CD4-positive, alpha-beta T cell treated with Interferon alpha-2 for 1 hour (primary cell): ENCODE results near the gene DNAH6.
A peak's percentile ranks its signal among the peaks of the same experiment; 100 is the strongest.
"Not testable (repeated sequence)": the region's sequence is repeated elsewhere in the genome, so short reads cannot be mapped to it uniquely, and the experiment has no call there.

ENCODE experiments used
- DNase-seq, 2 donors: peaks; one replicate each; pipeline ENCODE4 v3.0.0-alpha.2; 2020 to 2022

The DNAH6 gene

DNA sequence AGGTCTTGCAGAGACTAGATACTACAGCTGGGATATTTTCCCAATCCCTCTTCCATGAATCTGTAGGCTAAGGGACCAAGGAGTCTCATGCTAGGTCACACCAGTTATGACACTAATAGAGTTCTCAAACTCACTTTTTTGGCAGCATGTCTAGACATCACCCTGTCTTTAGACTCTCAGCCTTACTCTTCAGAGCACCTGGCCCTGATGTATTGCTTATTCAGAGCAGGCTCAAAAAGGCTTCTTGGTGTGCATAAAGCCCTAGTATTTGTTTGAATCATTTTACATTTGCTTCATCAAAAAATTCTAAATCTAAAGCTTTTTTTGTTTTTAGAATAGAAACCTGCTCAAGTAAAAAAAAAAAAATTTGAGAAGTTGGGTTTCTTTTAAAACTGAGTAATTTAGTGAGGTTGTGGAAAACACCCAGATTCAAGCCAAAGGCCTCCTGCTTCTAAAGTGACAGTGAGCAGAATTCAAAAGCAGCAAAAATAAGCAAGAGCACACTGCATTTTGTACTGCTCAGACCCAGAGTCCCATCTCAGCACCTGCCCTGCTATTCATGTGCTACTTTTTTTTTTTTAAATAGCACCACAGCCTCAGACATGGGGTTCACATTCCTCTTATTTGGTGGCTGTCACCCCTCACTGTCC is 18.0 kb upstream of the DNAH6 start:
- no peak for DNase-seq

DNA sequence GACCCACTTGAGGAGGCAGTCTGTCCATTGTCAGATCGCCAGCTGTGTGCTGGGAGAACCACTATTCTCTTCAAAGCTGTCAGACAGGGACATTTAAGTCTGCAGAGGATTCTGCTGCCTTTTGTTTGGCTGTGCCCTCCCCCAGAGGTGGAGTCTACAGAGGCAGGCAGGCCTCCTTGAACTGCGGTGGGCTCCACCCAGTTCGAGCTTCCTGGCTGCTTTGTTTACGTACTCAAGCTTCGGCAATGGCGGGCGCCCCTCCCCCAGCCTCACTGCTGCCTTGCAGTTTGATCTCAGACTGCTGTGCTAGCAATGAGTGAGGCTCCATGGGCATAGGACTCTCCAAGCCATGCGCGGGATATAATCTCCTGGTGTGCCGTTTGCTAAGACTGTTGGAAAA is 5.3 kb upstream of the DNAH6 start:
- DNase-seq: peak; percentile 9 to 50

DNA sequence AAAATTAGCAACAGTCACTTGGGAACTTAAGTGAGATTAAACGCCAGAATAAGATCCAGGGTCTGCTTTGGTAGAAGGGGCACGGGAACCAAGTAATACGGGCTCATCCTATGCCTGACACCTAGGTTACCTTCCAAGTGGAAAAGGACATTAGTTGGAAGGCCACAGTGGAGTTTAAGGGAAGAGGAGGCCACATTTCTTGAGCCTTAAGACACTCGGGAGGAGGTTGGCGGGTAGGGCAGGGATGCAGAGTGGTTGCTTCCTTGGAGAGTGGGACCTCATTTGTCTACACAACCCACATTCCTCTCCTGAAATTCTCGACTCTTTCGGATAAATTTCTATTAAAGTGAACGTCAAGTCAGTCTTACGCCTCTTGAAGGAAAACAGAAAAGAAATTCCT is 510 bp upstream of the DNAH6 start:
- no peak for DNase-seq

DNA sequence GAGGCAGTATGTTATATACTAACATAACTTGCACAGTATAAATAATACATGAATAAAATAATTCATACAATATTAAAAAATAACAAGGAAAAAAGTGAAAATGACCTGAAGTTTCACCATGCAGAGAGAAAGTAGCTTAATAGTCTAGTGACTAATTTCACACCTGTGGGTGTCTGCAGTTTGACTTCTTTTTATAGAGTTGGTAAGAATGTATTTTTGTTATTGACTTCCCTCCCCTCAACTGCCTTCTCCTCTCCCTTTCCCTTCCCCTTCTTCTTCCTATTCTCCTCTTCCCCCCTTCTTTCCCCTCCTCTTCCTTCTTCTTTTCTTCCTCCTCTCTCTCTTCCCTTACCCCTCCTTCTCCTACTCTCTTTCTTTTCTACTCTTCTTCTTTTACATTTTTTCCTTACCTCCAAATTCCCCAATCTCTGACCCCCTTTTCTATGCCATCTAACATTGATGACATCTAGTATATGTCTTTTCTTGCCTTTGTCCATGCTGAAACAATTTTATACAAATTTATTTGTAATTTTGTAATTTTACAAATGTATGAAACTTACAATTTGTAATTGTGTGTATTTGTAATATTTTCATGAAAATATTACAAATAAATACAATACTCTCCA is 3.1 kb downstream of the DNAH6 start:
- no peak for DNase-seq

DNA sequence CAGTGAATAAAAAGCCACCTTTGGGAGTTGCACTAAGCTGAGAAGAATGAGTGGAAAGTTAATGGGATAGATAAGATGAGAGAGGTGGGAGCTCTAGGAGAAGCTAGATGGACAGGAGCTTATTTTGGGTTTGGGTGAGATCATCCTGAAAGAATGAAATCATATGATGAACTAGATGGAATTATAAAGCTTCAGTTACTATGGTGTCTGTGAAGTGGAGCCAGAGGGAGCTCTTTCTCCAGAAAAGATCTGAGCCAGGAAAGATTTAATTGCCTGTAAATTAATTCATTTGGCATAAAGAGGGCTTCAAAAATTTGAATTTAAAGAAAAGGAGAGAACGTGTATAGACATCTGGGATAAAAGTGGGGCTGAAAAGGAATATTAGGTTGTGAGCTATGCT is 10.3 kb downstream of the DNAH6 start:
- DNase-seq: peak in 1 of 2 donors; percentile 30

DNA sequence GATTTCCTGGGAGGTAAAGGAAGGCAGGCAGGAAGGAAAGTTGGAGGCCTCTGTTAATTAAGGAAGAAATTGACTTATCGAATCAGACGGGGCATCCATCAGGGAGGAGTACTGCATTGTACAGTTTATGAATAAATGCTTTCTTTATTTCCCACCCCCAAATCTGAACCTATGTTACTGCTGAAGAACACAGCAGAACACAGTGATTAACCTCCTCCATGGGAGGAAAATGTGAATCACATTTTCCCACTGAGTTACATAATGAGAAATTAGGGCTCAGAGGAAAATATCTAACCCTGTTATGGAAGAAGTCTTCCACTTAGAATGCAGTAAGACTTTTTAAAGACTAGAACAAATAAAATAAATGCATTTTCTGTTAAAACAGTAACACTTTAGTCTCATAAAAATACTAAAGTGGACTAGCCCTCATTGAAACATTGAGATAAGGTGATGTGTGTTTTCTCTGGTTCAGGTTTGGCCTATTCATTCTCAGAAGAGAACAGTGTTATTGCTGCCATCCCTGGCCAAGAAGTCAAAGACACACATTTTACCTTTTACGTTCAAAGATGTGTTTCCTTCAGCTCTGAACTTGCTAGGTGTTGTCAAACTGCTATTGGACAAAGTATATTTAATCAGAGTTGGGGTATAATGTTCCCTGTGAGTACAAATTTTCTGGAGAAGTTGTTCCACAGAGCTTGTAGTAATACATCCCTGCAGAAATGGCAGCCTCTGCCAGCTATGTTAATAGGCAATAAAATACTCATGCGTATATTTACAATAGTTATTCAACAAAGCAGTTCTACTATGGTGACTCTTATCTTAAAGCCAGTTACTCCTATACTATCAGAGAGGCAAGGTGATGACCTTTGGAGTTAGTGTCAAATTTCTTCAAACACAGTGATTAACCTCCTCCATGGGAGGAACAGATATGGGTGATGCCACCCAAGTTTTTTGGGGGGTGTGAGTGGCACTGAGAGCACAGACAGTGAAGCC is 11.1 kb downstream of the DNAH6 start:
- no peak for DNase-seq

DNA sequence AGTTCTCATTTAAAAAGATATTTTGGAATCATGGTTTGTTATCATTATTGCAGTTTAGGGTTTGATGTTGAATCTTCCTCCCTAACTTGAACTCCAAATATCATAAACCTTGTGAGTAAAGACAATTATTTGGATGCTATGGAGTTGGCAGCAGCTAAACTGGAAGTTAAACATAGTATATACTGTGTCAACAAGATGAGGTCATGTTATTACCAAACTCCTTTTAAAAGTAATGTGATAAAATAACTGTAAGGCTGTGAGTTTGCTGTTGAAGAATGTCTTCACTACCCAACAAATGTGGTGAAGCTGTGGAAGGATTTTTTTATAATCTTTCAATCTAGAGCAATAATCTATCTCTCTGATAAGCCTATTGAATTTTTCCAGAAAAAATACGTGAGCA is 16.0 kb downstream of the DNAH6 start:
- DNase-seq: no peak

DNA sequence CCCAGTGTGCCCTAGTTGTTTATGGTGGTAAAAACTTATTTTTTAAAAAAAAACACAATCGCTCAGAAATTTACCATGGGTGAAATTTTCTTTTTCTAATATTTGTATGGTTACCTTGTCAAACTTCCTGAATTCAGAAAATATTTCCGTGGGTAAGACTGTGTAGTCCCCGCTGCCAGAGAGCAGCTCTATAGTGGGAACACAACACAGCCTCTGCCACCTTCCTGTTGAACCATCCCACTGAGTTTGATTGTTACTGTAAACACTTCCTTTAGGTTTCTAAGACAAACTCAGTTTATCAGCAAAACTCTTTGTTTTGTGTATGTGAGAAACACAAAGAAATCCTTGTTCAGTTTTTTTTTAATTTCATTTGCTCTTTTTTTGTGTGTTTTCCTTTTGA is 17.9 kb downstream of the DNAH6 start:
- no peak for DNase-seq

DNA sequence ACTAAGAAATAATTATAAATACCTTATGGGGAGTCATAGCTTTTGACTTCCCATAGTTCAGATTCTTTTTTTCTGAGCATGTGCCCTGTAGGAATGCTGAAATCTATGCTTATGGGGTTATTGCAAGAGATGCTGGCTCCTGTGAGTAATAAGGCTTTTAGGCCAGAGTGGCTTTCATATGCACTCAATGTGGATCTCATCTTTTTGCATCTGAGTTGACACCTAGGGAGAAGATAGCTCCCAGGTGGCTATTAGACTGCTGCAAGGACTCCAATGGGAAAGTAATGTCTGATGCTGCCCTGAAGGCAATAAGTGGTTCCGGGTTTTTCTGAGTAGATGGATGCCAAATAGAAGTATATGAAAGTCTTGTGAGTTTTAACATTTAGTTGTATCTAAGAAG is 21.0 kb downstream of the DNAH6 start:
- DNase-seq: no peak

DNA sequence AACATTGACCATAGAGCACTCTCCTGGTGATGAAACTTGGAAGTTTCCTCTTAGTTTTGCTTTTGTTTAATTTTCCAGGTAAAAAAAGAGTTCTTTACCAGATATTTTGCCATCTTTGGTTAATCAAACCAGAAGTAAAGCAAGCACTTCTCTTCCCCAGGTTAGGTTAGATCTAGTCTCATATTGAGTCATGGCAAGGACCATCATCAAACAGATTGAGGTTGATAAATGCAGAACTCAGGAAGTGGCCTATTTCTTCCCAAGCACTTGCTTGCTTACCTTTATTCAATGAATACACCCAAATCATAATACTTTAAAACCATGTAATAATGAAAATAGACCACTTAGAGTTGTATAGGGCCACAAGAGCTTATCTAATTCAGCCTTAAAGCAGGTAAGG is 23.4 kb downstream of the DNAH6 start:
- DNase-seq: peak in 1 of 2 donors; percentile 33

DNA sequence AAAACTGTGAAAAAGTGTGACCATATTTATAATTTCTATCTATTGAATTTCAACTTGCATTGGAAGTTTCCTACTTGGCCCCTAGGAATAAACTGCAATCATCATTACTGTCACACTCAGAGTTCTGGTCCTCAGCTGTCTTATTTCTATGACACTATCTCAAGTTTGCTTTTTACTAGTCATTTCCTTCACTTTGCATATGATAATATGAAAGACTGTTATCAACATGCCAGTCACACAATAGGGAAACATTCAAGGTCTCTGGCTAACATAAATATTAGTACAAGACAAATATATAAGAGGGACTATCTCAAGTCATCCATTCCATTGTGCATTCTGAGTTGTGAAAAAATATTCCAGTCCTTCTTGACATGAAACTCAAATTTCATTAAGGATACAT is 28.7 kb downstream of the DNAH6 start:
- DNase-seq: no peak

DNA sequence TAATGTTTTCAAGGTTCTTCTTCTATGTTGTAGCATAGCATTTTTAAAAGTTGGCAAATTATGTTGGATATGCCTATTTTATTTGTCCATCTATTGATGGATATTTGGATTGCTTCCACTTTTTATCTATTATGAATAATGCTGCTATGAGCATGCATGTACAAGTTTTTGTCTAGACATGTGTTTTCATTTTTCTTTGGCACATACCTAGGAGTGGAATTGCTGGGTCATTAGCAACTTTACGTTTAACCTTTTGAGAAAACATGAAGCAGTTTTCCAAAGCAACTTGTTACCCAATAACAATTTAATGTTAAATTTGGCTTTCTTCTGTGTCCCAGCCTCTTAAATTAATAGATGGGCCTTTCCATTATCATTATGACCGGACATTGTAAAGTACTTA is 30.3 kb downstream of the DNAH6 start:
- no peak for DNase-seq

DNA sequence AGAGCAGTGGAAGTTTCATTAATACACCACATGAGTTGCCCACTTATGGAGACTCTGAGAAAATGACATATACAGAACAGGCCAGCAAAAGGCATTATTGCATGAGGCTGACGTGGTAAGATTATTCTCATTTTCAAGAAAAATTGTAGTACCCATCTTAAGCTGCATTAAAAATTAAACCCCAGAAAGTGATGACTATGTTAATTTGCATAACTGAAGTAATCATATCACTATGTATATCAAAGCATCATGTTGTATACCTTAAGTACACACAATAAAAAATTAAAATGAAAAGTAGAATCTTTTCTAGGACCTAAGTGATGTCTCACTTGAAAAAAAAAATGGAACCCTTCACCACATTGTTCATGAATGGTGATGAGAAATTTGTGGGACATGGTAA is 32.0 kb downstream of the DNAH6 start:
- no peak for DNase-seq

DNA sequence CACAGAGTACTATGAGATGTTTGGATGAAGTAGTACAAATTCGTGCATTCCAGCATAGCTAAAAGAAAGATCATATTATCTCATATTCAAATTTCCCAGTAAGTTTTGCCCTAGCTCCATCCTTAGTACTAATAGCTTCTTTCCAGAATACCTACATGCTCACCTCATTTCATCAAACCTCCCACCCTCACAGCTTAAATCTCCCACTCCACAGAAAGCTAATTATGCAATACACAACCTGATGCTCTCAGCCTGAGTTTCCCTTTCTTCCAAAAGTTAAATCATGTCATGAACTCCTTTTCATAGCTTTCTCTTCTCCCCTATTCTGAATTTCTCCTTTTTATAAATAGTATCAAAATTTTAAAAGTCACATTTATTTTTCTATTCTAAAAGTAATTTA is 34.6 kb downstream of the DNAH6 start:
- DNase-seq: no peak

DNA sequence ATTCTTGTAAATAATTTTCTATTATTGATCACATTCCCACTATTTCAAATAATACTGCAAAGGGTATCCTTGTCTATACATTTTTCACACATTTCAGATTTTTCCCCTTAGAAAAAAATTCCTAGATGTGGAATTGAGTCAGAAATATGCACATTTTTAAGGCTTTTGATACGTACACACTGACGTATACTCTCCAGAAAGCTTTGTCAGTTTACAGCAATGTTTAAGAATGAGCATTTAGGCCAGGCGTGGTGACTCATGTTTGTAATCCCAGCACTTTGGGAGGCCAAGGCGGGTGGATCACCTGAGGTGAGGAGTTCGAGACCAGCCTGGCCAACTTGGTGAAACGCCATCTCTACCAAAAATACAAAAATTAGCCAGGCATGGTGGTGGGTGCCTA is 35.2 kb downstream of the DNAH6 start:
- DNase-seq: not testable (repeated sequence)

DNA sequence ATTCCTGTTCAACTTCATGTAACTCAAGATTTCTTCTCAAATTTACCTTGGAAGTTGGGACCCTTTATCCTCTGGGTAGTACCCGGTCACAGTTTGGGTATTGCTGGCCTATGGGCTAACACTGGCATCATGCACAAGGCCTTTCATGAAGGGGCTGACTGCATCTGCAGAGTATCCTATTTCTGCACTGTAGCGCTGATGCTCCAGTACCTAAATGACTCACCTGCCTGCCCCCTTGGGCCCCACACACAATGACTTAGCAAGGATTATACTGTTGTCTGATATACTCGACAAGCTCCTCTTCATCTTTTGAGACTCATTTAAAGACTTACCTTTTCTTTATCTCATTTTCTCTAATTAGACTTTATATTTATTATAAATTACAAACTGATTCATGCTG is 39.9 kb downstream of the DNAH6 start:
- DNase-seq: no peak

DNA sequence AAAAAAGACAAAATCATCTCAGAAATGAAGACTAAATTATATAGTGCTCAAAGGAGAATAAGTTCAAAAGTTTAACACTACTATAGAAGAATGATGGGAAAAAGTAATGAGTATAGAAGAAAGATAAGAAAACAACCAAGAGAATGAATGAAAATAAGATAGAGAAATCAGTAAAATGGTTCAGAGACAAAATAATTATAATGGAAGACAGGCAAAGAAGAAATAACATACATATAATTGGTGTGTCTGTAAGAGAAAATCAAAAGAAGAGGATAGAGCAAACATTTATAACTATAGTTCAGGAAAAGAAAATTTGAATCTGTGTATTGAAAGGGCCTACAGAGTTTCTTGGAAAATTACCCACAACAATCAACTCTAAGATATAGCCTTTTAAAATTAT is 43.5 kb downstream of the DNAH6 start:
- no peak for DNase-seq

DNA sequence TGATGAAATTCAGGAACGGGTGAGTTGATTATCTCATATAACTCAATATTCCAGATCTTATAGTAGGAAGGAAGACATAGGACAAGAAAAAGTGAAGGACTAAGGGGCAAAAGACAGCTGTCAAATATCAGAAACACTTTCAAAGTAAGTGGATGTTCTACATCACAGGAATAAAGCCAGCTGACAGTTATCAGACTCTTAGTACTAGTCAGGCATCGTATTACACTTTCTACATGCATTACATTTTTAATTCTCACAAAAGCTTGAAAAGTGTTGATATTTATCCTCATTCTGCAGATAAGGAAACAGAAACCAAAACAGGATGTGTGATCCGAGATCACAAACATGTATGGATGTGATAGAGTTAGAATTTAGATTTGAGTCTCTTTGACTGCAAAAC is 63.4 kb downstream of the DNAH6 start:
- no peak for DNase-seq

DNA sequence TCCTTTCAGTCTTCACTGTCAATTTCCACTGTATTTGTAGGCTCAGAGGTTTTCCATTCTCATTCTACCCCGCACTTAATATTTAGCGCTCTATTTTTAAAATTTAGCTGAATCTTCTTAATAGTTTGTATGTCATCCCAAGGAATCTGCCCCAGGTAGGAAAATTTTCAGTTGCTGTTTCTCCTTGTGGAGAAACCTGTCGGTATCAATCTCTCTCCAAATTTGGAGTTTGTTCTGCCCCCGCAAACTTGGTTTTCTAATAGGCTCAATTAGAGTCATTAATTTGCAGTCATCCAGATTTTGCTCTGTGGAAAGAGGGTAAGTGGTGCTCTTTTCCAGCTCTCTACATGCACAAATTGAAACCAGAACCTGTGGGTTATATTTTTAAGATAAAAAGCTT is 87.6 kb downstream of the DNAH6 start:
- no peak for DNase-seq

DNA sequence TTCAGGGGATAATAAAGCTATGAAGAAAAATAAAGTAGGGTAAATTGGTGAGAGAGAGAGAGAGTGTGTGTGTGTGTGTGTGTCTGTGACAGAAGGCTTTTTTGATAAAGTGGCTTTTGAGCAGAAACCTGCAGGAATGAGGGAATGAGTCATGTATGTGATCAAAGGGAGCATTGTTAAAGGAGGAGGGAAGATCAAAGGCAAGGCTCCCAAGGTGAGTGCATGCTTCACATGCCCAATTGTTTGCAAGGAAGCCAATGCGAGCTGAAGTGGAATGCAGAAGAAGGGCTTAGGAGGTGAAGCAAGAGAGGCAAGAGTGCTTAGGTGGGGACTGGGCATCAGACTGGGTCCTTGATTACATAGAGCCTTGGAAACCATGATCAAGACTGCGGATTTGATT is 96.8 kb downstream of the DNAH6 start:
- DNase-seq: no peak

DNA sequence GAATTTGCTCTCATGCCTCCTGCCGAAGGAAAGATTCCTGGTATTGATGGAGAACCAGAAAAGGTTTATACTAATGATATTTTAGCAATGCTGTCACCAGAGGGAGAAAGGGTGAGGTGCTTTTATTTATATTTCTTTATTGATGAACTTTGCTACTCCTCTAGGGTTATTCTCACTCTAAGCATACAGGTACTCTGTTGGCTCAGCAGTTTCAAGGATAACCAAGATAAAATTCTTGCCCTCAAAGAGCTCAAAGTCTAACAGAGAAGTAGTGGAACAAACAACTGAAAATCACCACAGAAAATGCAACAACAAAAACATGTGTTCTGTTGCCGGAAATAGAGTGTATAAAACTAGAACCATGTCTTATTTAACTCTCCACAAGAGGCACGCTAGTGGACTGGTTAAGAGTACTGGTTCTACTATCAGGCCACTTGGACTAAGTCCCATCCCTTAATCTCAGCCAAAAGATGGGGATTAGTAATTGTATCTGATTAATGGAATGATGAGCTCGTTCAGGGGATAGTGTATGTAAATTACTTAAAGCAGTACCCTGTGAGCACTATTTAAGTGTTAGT is 103.6 kb downstream of the DNAH6 start:
- DNase-seq: no peak

DNA sequence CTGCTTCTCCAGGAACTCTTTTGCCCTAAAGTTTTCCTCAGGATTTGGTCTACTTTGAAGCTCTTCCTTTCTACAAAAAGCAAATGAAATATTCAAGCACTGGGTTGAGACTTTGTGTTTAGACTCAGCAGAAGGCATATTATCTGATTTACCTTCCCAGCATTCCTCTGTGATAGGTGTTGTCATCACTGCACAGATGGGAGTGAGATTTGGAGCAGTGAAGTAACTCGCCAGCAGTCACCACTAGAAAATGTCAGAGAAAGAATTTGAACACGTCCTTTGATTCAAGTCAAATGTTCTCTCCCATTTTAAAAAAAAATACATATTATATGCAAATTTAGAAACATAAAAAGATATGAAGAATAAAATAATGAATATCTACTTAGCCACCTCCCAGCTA is 112.2 kb downstream of the DNAH6 start:
- no peak for DNase-seq

DNA sequence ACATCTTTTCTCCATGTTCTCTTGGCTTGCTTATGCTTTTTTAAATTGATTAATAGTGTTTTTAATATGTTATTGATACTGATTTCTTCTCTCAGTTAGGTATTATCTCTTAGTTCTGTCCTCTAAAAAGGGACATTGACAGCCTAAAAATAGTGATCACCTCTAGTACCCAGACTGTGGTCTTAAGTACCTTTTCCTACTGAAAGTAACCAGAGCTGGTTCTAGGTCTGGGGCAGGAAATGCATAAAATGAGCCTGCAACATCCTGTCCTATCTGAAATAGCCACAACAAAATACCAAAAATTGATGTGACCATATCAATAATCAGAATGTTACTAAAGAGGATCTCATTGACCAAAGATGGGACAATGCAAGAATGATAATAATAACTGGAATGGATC is 113.3 kb downstream of the DNAH6 start:
- no peak for DNase-seq

DNA sequence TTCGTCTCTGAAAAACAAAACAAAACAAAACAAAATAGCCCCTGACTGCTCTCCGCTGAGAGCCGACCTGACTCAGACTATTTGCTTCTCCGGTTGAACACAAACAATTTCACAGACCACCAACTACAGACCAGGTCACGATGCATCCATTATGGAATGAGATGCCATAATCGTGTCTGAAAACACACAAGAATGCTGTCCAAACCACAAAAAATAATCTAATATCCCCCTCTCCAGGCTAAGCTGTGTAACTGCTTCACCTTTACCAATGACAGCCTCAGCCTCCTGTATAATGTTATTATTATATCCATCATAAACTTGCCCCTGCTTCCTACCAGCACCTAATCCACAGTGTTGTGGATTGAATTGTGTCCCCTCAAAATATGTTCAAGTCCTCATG is 114.7 kb downstream of the DNAH6 start:
- DNase-seq: peak in 1 of 2 donors; percentile 65
